HG03175 (cell line): Measurements from ENCODE around the gene SARDH.

Experiments used
- ATAC-seq: cut with Tn5 transposase; IDR thresholded peaks from one replicate; pipeline ENCODE4 v1.9.1; 2021; ENCODE audit warnings: mild to moderate bottlenecking, moderate library complexity; ENCODE audit not compliant: unreplicated experiment

Gene SARDH

GRCh38 chr9:133735415-133735775, 2.8 kb downstream of the SARDH start:
- no peak for ATAC-seq

DNA sequence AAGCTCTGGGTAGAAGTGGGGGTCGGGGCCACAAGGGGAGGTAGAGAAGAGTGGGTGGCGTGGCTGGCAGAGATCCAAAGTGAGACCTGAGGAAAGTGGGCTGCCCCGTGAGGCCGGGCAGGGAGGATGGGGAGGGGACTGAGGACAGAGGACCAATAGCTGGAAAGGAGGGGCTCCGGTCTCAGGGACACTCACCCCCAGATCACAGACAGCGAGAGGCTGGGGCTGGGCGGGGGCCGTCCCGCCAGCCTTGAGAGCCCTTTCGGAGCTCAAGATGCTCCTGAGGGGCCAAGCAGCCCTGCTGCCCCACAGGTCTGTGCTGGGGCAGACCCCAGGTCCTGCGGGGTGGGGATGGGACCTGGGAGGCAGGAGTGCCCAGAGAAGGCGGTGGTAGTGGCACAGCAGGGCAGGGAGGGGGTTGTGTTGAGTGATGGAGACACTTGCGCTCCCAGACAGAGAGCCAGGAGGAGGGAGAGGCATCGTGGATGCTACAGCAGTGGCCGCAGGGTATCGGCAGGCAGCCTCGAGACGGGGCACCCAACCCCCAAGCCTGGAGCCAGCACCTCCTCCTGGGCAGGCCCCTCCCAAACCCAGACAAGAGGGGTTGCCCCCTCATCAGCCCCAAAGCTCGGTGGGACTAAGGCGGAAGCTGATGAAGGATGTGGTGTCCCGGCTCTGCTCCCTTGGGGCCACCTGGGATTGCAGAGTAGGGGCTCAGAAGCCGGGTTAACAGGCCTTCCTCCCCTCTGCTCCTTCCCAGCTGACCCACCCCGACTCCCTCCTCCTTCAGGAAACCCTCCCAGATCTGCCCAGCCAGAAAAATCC, 3.4 kb downstream of the SARDH start:
- ATAC-seq: no peak

- ATAC-seq: no peak
These were observed 4.2 kb downstream of the SARDH start for GRCh38 chr9:133733796-133734533.

DNA sequence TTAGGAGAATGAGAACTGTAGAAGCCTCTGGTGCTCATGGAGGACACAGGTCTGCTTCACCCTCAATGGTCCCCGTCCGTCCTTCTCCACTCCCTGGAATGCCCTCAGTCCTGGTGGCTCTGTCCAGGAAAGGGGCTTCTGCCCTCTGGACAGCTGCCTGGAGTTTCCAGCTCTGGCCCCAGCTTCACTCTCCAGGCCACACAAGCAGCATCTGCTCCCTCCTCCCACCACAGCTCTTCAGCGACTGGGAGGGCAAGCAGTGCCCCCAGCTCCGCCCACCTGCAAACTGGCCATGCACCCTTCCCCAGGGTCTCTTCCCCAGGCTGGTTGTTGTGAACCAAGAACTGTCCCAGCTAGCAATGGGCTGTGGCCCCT, 4.7 kb downstream of the SARDH start:
- no peak for ATAC-seq

- ATAC-seq: no peak
These were observed 5.3 kb downstream of the SARDH start for GRCh38 chr9:133732639-133733408.

DNA sequence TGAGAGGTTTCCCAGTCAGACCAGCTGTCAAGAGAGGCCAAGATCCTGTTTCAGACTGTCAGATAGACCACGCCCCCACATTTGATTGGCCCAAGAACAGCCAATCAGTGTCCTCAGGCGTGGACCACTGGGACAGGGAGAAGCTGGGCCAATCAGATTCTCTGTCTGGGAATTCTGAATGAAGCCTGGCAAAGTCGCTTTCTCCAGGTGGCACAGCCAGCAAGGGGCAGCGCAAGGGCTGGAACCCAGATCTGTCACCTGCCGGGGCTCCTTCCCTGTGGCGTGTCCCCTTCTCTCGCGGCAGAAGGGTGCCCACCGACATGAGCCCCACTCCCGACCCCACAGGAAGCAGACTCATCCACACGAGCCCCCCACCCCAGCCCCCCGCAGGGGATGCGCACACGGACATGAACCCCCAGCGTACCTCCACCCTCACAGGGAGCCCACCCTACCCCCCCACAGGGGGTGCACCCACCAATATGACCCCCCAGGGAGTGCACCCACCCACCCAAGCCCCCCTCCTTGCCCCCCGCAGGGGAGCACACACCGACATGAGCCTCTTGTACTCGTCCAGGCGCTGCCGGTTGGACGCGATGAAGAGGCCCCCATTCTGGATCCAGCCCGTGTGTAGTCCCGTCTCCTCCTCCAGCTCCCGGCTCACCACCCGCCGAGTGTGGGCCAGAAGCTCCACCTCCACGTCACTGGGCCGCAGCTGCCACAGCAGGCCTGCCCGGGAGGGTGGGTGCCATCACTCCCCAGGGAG, 6.1 kb downstream of the SARDH start:
- no peak for ATAC-seq

DNA sequence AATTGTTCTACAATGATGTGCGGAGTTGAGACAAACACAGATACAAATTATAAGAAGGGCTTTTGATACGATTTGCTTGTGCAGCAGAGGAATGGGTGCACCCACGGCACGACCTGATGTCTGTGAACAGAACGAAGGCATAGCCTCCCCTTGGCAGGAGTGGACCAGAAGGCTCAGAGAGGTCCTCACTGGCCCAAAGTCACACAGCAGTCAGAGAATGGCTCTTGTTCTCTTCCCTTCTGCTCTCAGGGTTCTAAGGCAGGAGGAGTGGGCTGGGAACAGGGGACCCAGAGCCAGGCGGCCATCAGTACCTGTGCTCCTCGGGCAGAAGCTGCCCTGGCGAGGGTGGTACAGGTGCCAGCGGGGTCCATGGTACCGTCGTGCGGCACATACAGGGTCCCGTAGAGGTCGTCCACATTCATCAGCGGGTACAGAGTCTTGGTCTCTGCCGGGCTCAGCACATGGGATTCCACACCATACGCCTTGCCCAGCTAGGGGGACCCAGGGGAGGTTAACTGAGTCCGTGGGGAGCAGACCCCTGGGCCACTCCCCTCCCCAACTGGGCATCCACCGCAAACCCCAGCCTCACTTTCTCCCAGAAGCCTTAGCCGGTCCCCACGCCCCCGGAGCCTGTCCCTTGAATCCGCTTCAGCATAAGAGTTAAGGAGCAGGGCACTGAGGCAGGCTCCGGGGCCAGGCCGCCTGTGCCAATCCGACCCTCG, 7.0 kb downstream of the SARDH start:
- ATAC-seq: no peak

GRCh38 chr9:133729617-133730281, 8.4 kb downstream of the SARDH start:
- no peak for ATAC-seq

DNA sequence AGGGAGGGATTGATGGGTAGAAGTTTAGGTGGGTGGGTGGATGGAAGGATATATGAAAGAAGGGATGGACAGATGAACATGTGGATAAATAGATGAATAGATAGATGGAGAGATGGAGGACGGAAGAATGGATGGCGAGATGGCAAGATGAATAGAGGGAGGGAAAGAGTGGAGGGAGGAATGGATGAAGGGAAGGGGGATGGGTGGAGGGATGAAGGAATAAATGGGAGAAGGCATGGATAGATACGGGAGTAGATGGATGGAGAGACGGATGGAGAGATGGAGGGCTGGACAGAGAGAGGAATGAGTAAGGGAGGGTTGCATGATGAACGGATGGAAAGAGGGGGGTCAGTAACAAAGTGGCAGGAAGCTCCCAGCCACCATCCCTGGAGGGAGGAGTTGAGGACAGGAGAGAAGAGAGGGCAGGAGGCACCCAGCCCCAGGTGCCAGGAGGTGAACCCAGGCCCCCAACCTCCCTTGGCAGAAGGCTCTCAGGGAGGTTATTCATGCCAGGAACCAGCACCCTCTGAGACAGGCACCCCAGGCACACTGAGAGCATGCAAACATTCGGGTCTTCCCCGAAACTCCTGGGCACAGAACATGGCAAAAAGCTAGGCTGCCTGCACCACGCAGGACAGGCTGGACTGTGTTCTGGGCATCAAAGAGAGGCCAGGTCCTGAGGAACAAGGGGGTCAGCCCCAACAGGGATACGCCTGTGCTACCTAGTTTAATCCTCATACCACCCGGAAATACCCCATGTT, 9.1 kb downstream of the SARDH start:
- ATAC-seq: no peak

- ATAC-seq: no peak
These were observed 10.2 kb downstream of the SARDH start for GRCh38 chr9:133727876-133728441.

GRCh38 chr9:133727277-133727875, 10.8 kb downstream of the SARDH start:
- no peak for ATAC-seq

DNA sequence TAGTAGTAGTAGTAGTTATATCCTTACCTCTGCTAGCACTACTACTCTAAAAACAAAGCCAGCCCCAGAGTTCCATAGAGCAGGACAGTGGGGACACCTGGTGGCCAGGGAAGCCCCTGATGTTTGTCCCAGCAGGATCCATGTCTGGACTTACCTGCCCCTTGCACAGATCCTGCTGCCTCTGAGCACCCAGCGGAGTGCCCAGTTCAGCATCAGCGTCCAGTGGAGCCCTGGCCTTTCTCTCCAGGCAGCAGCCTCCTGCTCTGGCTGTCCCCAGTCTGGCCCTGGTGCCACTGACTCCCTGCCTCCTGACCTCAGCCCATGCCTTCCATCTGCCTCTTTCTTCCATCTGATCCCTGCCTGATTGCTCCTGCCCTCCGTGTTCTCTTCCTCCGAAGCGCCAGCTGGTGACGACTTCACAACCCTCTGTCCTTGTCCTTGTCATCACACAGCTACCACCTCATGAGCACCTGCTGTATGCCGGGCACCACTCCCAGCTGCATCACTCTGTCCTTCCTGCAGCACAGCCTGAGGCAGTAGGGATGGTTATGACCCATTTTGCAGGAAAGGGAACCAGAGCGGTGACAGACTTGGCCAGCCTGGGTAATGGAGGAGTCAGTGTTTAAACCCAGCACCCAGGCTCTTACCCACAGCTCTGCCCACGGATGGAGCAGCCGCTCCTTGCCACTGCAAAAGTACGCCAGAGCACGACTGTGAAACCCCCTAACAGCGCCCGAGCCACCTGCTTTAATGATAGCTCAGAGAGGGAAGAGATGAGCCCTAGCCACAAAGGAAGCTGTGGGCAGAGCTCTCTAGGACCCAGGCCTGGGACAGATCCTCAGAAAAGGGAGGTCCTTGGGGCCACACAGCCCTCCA, 11.5 kb downstream of the SARDH start:
- no peak for ATAC-seq

DNA sequence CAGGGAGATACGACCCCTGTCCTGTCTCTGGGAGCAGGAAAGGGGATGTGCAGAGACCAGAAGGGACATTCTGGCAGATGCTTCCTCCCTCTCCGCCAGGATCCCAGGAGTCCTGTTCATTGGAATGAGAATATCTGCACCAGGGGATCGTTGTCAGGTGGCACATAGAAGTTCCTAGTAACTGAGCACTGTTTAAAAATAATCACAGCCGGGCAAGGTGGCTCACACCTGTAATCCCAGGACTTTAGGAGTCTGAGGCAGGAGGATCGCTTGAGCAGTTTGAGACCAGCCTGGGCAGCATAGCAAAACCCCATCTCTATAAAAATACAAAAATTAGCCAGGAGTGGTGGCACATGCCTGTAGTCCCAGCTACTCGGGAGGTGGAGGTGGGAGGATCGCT, 12.3 kb downstream of the SARDH start:
- ATAC-seq: no peak

DNA sequence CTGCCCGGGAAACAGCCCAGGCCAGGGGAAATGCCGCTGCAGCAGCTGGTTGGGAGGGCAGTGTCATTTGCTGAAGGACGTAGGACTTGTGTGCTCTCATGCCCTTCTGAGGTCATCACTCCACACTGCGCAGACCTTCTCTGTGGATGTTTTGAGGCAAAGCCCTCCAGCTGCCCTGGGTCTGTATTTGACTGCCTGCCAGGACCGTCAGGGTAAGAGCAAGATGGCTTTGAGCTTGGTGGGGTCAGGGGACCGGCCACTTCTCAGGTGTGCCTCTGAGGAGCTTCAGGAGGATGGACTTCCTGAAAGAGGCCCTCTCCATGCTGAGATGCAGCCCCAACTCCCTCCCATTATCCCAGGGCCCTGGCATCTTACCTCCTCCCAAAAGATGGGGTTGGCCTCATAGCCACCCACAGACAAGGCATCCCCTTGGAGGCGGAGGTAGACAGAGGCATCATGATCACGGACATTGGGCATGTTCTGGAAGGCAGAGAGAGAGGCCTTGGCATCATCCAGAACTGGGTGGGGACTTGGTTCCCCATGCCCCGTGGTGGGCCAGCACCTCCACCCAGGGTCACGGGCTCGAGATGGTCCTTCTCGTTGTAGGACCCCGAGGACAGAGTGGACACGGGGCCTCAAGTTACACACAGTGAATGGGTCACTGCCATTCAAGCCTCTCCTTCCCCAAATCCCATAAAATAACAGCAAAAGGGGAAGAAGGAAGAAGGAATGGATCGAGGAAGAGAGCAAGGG, 19.4 kb downstream of the SARDH start:
- no peak for ATAC-seq

DNA sequence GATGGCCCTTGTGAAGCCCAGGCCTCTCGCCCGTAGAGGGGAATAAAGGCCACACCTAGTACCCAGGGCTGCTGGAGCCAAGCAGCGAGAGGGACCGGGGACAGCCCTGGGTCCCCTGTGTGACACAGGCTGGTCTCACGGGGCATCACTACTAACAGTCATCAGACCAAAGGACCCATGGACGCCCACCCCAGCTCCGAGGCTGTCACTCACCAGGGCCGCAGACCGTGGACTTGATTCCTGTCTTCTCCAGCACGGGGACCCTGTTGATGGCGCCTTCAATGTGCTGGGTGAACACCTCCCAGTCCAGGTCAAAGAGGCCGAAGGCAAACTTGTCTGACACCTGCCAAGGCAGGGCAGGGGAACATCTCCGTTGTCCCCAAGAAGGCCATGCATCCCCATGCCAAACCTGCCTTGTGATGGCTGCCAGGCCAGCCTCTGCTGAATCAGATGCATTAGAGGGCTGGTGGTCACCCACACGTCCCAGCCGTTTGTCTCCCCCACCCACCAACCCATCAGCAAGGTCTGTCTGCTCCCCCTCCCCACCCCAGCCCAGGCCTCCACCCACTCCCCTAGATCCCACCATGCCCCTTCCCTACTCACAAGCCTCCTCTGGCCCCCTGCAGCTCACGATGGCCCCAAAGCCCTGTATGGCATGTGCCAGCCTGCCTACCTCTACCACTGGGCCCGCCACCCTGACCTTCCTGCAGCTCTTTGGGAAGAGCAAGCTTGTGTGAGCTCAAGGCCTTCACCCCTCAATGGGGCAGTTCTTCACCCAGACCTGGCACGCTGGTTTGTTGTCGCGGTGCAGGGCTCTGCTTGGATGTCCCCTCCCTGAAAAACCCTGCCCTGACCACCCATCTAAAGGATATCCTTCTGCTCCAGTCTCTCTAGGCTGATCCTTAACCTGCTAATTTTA, 20.8 kb downstream of the SARDH start:
- ATAC-seq: no peak
